ENCODE results near the gene KCNJ16.

Gene KCNJ16

DNA sequence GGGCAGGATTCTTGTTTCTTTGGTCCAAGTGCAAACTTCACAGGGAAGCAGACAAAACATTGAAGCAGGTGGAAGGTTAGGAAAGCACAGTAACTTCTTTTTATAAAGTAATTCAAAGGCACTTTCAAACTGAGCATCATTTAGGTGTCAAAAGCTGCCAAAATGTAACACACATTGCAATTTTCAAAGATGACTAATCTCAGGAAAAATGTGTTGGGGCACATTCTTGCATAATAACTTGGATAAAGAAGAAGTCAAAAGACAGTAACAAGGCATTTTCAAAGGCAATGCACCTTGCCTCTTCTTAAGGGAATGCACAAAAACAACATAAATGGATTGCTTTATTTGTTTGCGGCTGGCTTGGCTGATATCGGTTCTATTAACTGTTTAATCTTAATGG lies 97.9 kb downstream of the KCNJ16 start:
- no peak for DNase-seq

DNA sequence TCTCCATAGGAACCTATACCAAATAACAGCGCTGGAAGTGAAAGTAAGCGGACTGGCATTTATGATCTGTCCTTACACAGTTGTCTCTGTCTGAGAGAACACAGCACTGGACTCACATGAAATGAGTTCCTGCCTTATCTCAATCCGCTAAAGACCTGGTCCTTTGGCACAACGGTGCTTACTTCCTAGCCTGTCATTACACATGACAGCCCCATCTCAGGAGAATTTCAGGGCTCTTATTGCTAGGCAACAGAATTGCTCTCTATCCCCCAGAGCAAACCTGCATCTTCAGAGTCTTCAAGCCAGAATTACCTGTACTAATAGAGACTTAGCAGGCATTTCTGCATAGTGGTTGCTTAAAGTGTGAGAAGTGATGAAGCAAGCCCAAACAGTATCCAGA lies 98.7 kb downstream of the KCNJ16 start:
- DNase-seq, result no peak

DNA sequence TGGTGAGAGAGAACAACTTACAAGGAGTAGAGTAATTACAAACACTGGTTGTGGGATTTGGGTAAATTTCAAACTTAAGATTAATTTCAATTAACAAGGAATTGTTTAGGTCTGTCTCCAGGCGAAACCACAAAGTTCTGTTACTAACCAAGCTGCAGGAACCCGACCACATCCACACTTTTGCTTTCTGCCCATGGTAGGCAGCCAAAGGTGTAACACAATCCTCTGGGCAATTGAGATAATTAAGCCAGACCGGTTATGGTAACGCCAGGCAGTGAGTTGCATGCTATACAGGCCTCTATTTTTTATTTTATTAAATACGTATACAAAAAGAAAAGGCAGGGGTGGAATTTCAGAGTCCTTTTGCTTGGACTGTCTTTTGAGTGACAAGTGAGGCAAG lies 106.4 kb downstream of the KCNJ16 start:
- no peak for DNase-seq

DNA sequence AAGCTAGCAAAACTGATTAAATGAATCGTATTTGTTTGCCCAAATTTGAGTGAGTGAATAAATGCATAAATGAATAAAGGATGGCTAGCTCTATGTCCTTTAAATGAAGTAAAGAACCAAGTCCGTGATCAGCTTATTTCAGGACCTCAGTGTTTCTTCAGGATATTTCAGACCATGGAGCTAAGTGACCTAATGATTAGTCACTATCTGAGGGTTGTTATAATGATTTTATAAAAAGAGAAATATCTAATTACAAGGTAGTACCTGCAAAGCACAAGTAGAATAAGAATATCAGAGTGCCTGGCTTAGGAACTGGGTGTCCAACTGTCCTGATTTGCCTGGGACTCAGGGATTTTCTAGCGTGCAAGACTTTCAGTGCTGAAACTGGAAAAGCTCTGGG lies 106.8 kb downstream of the KCNJ16 start:
- DNase-seq, result no peak

DNA sequence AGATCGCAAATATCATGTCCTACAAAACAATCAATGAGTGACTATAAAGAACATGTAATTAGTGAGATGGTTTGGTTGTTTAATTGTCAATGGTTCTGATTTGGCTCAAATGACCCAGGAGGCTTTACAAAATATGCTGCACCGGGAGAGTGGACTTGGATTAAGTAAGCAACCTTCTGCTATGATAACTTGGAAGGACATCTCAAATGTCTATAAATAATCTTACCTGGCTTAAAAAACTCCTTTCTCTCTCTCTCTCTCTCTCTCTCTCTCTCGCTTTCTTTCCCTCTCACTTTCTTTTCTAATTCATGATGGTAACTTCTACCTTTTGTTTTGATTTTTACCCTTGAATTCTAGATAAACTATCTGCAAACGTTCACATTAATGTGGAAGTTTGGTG lies 108.5 kb downstream of the KCNJ16 start:
- no peak for DNase-seq

DNA sequence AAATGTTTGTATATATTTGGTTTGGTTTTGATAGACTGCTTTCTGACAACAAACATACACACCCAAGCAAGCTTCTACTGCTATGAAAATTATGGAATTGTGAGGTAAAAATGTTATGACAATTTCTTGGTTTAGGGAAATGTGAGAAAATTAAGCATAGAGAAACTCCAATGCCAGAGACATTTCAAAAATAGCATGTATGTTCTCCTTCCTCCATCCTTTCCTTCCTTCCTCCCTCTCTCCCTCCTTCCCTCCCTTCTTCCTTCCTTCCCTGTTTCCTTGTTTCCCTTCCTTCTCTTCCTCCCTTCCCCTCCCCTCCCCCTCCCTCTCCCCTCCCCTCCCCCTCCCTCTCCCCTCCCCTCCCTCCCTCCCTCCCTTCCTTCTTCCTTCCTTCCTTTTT lies 109.2 kb downstream of the KCNJ16 start:
- DNase-seq, result no peak

DNA sequence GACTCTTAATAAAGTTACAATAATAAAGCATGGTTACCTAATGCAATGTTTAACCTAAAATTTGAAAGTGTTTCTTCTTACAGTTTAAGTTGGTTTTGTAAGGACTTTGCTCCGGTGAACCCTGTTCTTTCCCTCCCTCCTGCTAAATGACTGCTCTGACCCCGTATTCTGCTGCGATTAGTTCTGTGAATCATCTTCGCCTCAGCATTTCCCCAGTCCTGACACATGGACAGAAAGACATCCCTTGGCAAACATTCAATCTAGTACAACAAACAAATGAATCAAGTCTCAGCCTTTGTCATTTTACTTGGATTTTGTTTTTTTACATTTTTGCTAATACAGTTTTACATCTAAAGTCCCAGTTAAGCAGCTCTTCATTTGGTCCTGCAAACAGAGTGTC lies 109.7 kb downstream of the KCNJ16 start:
- DNase-seq, result no peak
